B cell (primary cell): ENCODE measurements around the gene HOPX.

Source experiments
- CTCF ChIP-seq: fragments of 200-600 bp; IDR thresholded peaks from one replicate; pipeline ENCODE4 v1.8.0; 2022; ENCODE audit warnings: antibody characterized with exemption, mild to moderate bottlenecking
- EZH2 ChIP-seq: IDR thresholded peaks from 2 replicates; pipeline ENCODE4 v1.6.1; 2012; ENCODE audit warnings: borderline replicate concordance, low read depth, mild to moderate bottlenecking, moderate library complexity, low read length; ENCODE audit not compliant: insufficient read depth, poor library complexity, severe bottlenecking

GRCh38 chr4:56646341-56646740 lies 34.8 kb downstream of the HOPX start:
- TF ChIP-seq CTCF (no peak), EZH2 (no peak)
